Hepatocyte (in vitro differentiated cells): ENCODE results near the gene IRF7. TPM values are rescaled to one million over a fixed set of nuclear protein-coding genes. Genes with fewer than 3 reads are reported as not detected.

Source experiments
- DNase-seq: peaks from one replicate; pipeline ENCODE4 v3.0.0-alpha.2; 2016; ENCODE audit warnings: low spot score
- H2AFZ ChIP-seq: fragments of 200-600 bp; sonication (generic); 2 replicates; pipeline ENCODE4 v1.6.0; 2016; ENCODE audit warnings: antibody characterized with exemption, mild to moderate bottlenecking
- H3K27ac ChIP-seq: fragments of 200-600 bp; sonication (generic); 2 replicates; pipeline ENCODE4 v1.5.1; 2016; ENCODE audit warnings: mild to moderate bottlenecking
- H3K27me3 ChIP-seq: fragments of 200-600 bp; sonication (generic); 2 replicates; pipeline ENCODE4 v1.6.1; 2016
- H3K36me3 ChIP-seq: fragments of 200-600 bp; sonication (generic); replicated peaks from 2 replicates; pipeline ENCODE4 v1.5.1; 2016; ENCODE audit warnings: low read depth; ENCODE audit not compliant: insufficient read depth
- H3K4me1 ChIP-seq: fragments of 200-600 bp; sonication (generic); 2 replicates; pipeline ENCODE4 v1.5.1; 2016; ENCODE audit warnings: mild to moderate bottlenecking, moderate library complexity; ENCODE audit not compliant: insufficient read depth
- H3K4me2 ChIP-seq: fragments of 200-600 bp; sonication (generic); 2 replicates; pipeline ENCODE4 v1.6.0; 2016
- H3K4me3 ChIP-seq: fragments of 200-600 bp; sonication (generic); 2 replicates; pipeline ENCODE4 v1.5.1; 2016; ENCODE audit warnings: mild to moderate bottlenecking
- H3K79me2 ChIP-seq: fragments of 200-600 bp; sonication (generic); 2 replicates; pipeline ENCODE4 v1.6.0; 2017; ENCODE audit warnings: mild to moderate bottlenecking
- H3K9me2 ChIP-seq: fragments of 200-600 bp; sonication (generic); replicated peaks from 2 replicates; pipeline ENCODE4 v1.6.0; 2017; ENCODE audit warnings: mild to moderate bottlenecking; ENCODE audit not compliant: insufficient read depth
- H3K9me3 ChIP-seq: fragments of 200-600 bp; sonication (generic); 2 replicates; pipeline ENCODE4 v1.5.1; 2016; ENCODE audit warnings: low read depth, mild to moderate bottlenecking
- H4K20me1 ChIP-seq: fragments of 200-600 bp; sonication (generic); 2 replicates; pipeline ENCODE4 v1.6.0; 2016; ENCODE audit warnings: mild to moderate bottlenecking; ENCODE audit not compliant: insufficient read depth, poor library complexity, severe bottlenecking
- CTCF ChIP-seq: fragments of 200-600 bp; sonication (generic); IDR thresholded peaks from 2 replicates; pipeline ENCODE4 v1.5.1; 2016; ENCODE audit warnings: antibody characterized with exemption, mild to moderate bottlenecking; ENCODE audit not compliant: poor library complexity
- EZH2 ChIP-seq: fragments of 200-600 bp; sonication (generic); IDR thresholded peaks from 2 replicates; pipeline ENCODE4 v1.6.1; 2016; ENCODE audit warnings: antibody characterized with exemption, mild to moderate bottlenecking, borderline replicate concordance
- EZH2phosphoT487 ChIP-seq: fragments of 200-600 bp; sonication (generic); IDR thresholded peaks from one replicate; pipeline ENCODE4 v1.6.1; 2018; ENCODE audit warnings: antibody characterized with exemption, mild to moderate bottlenecking, low read depth, moderate library complexity; ENCODE audit not compliant: unreplicated experiment, severe bottlenecking
- WGBS: methylation state at CpG from one replicate; pipeline ENCODE4 v1.1.6; 2016; ENCODE audit warnings: low lambda C conversion rate; ENCODE audit errors: missing lambda C conversion rate; 5-methylcytosine and 5-hydroxymethylcytosine counted together
- polyA plus RNA-seq: library from polyadenylated mRNA; unstranded; fragments of >200 nt; fragmentation: Nextera tagmentation; extraction: Ambion mirVana; gene quantifications from 2 replicates; pipeline ENCODE4 v1.2.1, GENCODE V29; 2016
- total RNA-seq: library from RNA; depleted of rRNA; stranded (reverse); fragments of >200 nt; gene quantifications from 2 replicates; pipeline ENCODE4 v1.2.3, GENCODE V29; 2014

Gene IRF7
- total and polyA plus RNA-seq, 2 experiments from 2014 or later = 10.4 to 24.6 TPM

- H3K9me2 ChIP-seq = no peaks in the 10 kb centered on the region
- H3K4me3 ChIP-seq = no peak overlapping the region
- peak; percentile 37 for TF ChIP-seq EZH2
- TF ChIP-seq CTCF = no peak
- H4K20me1 ChIP-seq = peaks cover 43% of the 10 kb centered on the region
- H3K4me2 ChIP-seq = peak overlapping the region; percentile 82
- H3K36me3 ChIP-seq = no peaks in the 10 kb centered on the region
- DNase-seq = peak; percentile 38
- peaks cover 22% of the 10 kb centered on the region for H3K4me1 ChIP-seq
- no peaks in the 10 kb centered on the region for H3K79me2 ChIP-seq
- H3K9me3 ChIP-seq = no peaks in the 10 kb centered on the region
- WGBS = 22% methylated on average over 28 of the region's 28 CpGs
- no peak overlapping the region for H2AFZ ChIP-seq
- peaks cover 40% of the 10 kb centered on the region for H3K27me3 ChIP-seq
- H3K27ac ChIP-seq = no peak overlapping the region
Observed at GRCh38 chr11:638631-639331, 23.0 kb upstream of the IRF7 start.

- Histone ChIP-seq H3K79me2 (no peaks in the 10 kb centered on the region), H3K27me3 (peaks cover 40% of the 10 kb centered on the region)
- WGBS = 16% methylated on average over 38 of the region's 55 CpGs
Observed at GRCh38 chr11:637593-638521, 22.1 kb upstream of the IRF7 start.

GRCh38 chr11:637333-637592 is 21.5 kb upstream of the IRF7 start:
- Histone ChIP-seq H4K20me1 (peaks cover 43% of the 10 kb centered on the region), H3K79me2 (no peaks in the 10 kb centered on the region), H3K9me3 (no peaks in the 10 kb centered on the region), H3K4me3 (no peak overlapping the region), H3K9me2 (no peaks in the 10 kb centered on the region), H3K4me1 (peaks cover 22% of the 10 kb centered on the region), H2AFZ (no peak overlapping the region), H3K36me3 (no peaks in the 10 kb centered on the region), H3K4me2 (peak overlapping the region; percentile 82), H3K27me3 (peaks cover 40% of the 10 kb centered on the region), H3K27ac (no peak overlapping the region)
- no peak for DNase-seq
- TF ChIP-seq EZH2phosphoT487 (no peak), CTCF (no peak), EZH2 (no peak)
- no CpG with 5 or more reads among the region's 34 CpGs for WGBS

More at GRCh38 chr11:637593-638521, 22.1 kb upstream of the IRF7 start:
- Histone ChIP-seq H3K9me2 (no peaks in the 10 kb centered on the region), H3K27ac (no peak overlapping the region), H3K36me3 (no peaks in the 10 kb centered on the region), H3K4me3 (no peak overlapping the region), H3K4me1 (peaks cover 22% of the 10 kb centered on the region), H3K9me3 (no peaks in the 10 kb centered on the region), H4K20me1 (peaks cover 43% of the 10 kb centered on the region), H2AFZ (no peak overlapping the region), H3K4me2 (peak overlapping the region; percentile 82)
- peak; percentile 36 for TF ChIP-seq EZH2phosphoT487
- TF ChIP-seq EZH2 = peak; percentile 91
- TF ChIP-seq CTCF = no peak
- peak; percentile 20 for DNase-seq
